HepG2 (cell line): ENCODE data around the gene DRD3.

Experiments used
- ELF1 ChIP-seq: sonication (generic); formaldehyde crosslinking; IDR thresholded peaks from 2 replicates; pipeline ENCODE4 v1.4.0; 2020; ENCODE audit warnings: missing genetic modification reagents
- HCFC1 ChIP-seq: fragments of 150-350 bp; IDR thresholded peaks from 2 replicates; pipeline ENCODE4 v1.6.1; 2014; ENCODE audit warnings: low read depth, low read length
- NFE2L1 ChIP-seq: sonication (generic); formaldehyde crosslinking; IDR thresholded peaks from 2 replicates; pipeline ENCODE4 v1.4.0; 2020; ENCODE audit warnings: missing genetic modification reagents, mild to moderate bottlenecking, borderline replicate concordance
- ZNF547 ChIP-seq: sonication (generic); formaldehyde crosslinking; IDR thresholded peaks from 2 replicates; pipeline ENCODE4 v1.5.1; 2020; ENCODE audit warnings: mild to moderate bottlenecking, missing genetic modification reagents
- ZNF589 ChIP-seq: sonication (generic); formaldehyde crosslinking; conservative IDR thresholded peaks from 2 replicates; pipeline ENCODE4 v1.8.0; 2022; ENCODE audit warnings: mild to moderate bottlenecking, moderate library complexity, missing genetic modification reagents
- ZNF747 ChIP-seq: sonication (generic); formaldehyde crosslinking; IDR thresholded peaks from 2 replicates; pipeline ENCODE4 v1.8.1; 2023; ENCODE audit warnings: missing genetic modification reagents, mild to moderate bottlenecking, borderline replicate concordance
- TF ChIP-seq, protein P1 (sequence below): sonication (generic); formaldehyde crosslinking; IDR thresholded peaks from 2 replicates; pipeline ENCODE4 v1.5.0; 2020; ENCODE audit warnings: missing genetic modification reagents
- TF ChIP-seq, protein P2 (sequence below): sonication (generic); formaldehyde crosslinking; IDR thresholded peaks from 2 replicates; pipeline ENCODE4 v1.5.0; 2020; ENCODE audit warnings: mild to moderate bottlenecking, missing genetic modification reagents, moderate library complexity
- TF ChIP-seq, protein P3 (sequence below): sonication (generic); formaldehyde crosslinking; IDR thresholded peaks from 2 replicates; pipeline ENCODE4 v1.8.0; 2022; ENCODE audit warnings: missing genetic modification reagents, mild to moderate bottlenecking, moderate library complexity, borderline replicate concordance

DNA sequence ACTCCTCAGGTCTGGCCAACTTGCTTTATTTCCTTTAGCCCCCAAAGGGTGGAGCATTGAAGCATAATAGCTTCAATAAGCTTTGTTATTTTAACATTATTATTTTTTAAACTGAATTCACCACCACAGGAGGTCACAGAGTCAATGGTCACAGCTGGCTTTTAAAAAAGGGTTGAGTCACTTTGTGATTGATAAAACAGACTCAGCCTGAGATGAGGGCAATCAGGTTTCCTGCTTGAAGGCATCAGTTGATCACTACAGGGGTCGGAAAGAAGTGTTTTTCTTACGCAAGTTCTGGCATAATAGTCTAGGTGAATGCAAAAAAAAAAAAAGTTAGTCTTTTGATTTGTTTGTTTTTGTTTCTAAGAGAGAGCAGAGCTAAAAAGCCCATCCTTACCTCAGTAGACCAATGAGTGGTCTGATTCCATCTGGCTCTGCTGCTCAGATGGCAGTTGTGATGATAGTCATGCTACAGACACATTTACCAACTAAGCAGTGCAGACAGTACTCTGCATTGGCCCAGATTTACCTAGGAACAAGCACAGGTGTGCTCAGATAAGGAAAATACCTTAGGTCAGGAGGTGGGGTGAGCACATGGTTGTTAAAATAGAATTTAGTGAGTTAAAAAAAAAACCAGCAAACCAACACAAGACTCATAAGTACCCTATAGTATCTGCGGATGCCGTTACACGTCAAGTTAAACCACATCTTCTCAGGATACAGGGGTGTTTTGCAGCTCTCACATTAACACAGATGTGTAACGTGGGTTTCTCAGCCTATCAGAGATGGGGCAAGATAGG, 35.9 kb upstream of the DRD3 start:
- TF ChIP-seq, protein P1, sequence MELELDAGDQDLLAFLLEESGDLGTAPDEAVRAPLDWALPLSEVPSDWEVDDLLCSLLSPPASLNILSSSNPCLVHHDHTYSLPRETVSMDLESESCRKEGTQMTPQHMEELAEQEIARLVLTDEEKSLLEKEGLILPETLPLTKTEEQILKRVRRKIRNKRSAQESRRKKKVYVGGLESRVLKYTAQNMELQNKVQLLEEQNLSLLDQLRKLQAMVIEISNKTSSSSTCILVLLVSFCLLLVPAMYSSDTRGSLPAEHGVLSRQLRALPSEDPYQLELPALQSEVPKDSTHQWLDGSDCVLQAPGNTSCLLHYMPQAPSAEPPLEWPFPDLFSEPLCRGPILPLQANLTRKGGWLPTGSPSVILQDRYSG (CRISPR knock-in tag), result no peak
- TF ChIP-seq ZNF589 (CRISPR knock-in tag) (no peak), HCFC1 (no peak), ELF1 (no peak), NFE2L1 (CRISPR knock-in tag) (no peak), ZNF547 (no peak), ZNF747 (CRISPR knock-in tag) (no peak)
- TF ChIP-seq, protein P2, sequence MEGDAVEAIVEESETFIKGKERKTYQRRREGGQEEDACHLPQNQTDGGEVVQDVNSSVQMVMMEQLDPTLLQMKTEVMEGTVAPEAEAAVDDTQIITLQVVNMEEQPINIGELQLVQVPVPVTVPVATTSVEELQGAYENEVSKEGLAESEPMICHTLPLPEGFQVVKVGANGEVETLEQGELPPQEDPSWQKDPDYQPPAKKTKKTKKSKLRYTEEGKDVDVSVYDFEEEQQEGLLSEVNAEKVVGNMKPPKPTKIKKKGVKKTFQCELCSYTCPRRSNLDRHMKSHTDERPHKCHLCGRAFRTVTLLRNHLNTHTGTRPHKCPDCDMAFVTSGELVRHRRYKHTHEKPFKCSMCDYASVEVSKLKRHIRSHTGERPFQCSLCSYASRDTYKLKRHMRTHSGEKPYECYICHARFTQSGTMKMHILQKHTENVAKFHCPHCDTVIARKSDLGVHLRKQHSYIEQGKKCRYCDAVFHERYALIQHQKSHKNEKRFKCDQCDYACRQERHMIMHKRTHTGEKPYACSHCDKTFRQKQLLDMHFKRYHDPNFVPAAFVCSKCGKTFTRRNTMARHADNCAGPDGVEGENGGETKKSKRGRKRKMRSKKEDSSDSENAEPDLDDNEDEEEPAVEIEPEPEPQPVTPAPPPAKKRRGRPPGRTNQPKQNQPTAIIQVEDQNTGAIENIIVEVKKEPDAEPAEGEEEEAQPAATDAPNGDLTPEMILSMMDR (CRISPR knock-in tag), result no peak
- TF ChIP-seq, protein P3, sequence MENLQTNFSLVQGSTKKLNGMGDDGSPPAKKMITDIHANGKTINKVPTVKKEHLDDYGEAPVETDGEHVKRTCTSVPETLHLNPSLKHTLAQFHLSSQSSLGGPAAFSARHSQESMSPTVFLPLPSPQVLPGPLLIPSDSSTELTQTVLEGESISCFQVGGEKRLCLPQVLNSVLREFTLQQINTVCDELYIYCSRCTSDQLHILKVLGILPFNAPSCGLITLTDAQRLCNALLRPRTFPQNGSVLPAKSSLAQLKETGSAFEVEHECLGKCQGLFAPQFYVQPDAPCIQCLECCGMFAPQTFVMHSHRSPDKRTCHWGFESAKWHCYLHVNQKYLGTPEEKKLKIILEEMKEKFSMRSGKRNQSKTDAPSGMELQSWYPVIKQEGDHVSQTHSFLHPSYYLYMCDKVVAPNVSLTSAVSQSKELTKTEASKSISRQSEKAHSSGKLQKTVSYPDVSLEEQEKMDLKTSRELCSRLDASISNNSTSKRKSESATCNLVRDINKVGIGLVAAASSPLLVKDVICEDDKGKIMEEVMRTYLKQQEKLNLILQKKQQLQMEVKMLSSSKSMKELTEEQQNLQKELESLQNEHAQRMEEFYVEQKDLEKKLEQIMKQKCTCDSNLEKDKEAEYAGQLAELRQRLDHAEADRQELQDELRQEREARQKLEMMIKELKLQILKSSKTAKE (CRISPR knock-in tag), result no peak
